ENCODE measurements around the gene FAF2.

DNA sequence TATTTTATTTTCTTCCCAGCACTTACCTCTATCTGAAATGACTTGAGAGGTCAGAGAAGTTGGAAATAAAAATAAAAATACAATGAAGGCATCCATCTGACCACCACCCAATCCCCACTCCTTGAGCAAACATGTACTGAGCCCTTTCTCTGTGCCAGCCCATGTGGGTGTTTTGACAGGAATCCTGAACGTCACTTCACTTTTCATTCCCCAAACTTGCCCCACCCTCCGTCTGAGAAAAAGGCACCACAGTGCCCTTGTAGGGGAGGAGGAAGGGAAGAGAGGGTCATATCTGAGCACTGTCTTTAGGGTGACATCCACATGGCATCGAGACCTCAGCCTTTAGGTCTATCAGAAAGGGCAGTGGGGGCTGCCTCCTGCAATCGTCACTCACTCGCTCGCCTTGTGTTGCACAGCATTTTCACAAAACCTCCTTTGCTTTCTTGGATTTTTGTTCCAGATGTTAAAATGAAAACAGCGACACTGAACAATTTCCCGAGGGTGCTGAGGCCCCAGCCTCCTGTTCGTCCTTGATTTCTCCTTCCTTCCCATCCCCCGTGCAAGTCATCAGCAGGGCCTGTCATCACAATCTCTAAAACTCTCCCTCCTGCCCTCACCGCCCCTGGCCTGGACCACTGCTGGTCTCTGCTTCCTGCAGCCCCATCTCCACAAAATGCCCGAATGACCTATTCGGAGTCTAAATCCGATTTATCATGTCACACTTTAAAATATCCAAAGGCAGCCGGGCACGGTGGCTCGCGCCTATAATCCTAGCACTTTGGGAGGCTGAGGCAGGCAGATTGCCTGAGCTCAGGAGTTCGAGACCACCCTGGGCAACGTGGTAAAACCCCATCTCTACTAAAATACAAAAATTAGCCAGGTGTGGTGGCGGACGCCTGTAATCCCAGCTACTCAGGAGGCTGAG is 46.6 kb upstream of the FAF2 start:
- TF ChIP-seq, protein P1, sequence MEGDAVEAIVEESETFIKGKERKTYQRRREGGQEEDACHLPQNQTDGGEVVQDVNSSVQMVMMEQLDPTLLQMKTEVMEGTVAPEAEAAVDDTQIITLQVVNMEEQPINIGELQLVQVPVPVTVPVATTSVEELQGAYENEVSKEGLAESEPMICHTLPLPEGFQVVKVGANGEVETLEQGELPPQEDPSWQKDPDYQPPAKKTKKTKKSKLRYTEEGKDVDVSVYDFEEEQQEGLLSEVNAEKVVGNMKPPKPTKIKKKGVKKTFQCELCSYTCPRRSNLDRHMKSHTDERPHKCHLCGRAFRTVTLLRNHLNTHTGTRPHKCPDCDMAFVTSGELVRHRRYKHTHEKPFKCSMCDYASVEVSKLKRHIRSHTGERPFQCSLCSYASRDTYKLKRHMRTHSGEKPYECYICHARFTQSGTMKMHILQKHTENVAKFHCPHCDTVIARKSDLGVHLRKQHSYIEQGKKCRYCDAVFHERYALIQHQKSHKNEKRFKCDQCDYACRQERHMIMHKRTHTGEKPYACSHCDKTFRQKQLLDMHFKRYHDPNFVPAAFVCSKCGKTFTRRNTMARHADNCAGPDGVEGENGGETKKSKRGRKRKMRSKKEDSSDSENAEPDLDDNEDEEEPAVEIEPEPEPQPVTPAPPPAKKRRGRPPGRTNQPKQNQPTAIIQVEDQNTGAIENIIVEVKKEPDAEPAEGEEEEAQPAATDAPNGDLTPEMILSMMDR (IDR thresholded peaks at IDR 0.05) = no peak
- TF ChIP-seq POLR2A (IDR thresholded peaks at IDR 0.05) = no peak
